Stomach (tissue), 4 donors: ENCODE results near the gene SPTLC2.

Experiments used
- CTCF ChIP-seq, 7 experiments: fragments of 450-650 bp in 4 of 7; fragments of 200-600 bp in 3 of 7; sonication (generic) in 3 of 7; IDR thresholded peaks; one replicate each; pipeline ENCODE4 v1.5.1; 2016 to 2019; ENCODE audit warnings: antibody characterized with exemption in 7 of 7, control low read depth in 2 of 7, mild to moderate bottlenecking in 1 of 7
- EP300 ChIP-seq: sonication (generic); formaldehyde crosslinking; IDR thresholded peaks from one replicate; pipeline ENCODE4 v1.6.1; 2017; ENCODE audit warnings: antibody characterized with exemption
- POLR2A ChIP-seq, 4 donors: fragments of 450-650 bp; IDR thresholded peaks; one replicate each; pipeline ENCODE4 v1.6.1; 2016; ENCODE audit warnings: antibody characterized with exemption in 4 of 4, control low read depth in 2 of 4, mild to moderate bottlenecking in 1 of 4, moderate library complexity in 1 of 4
- POLR2AphosphoS5 ChIP-seq, 3 donors: sonication (generic); formaldehyde crosslinking; IDR thresholded peaks; one replicate each; pipeline ENCODE4 v1.6.1; 2016; ENCODE audit warnings: antibody characterized with exemption in 3 of 3

- no peak for TF ChIP-seq CTCF (IDR thresholded peaks at IDR 0.05)
- TF ChIP-seq POLR2A (IDR thresholded peaks at IDR 0.05): no peak
- no peak for TF ChIP-seq POLR2AphosphoS5 (IDR thresholded peaks at IDR 0.05)
- no peak for TF ChIP-seq EP300
Observed at GRCh38 chr14:77584809-77585208, 31.6 kb downstream of the SPTLC2 start.
